ENCODE results near the gene ETFB.

ETFB gene

DNA sequence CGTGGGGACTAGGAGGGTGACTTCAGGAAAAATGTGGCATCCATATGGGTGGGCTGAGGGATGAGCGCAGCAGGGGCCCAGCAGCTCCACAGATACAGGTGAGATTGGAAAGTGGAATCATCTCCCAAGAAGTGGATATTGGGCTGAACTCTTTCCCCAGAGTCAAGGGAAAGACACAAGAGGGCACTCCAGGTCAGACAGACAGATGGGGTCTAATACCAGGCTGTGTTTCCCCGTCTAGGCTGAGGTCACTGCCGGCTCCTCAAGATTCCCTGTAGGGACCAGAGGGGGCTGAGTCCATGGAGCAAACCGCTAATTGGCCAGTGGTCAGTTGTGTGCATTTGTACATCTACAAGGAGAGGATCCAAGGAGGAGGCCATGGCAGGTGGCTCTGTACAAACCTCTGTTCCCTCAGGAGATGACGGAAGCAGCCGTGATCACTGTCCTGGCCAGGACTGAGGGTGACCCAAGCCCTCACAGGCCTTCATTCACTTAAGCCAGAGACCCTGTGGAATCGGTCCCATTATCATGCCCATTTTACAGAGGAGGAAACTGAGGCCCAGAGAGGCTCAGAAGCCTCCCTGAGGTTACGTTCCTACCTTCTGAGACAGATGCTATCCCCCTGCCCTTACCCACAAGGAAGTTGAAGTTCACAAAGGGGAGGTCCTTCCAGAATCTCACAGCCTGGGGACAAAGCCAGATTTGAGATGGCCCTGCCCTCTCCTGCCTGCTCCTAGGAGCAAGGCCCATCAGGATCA lies 69.7 kb downstream of the ETFB start:
- DNase-seq (ENCODE audit: low read depth in 2 of 3, low spot score in 2 of 3), result no peak

DNA sequence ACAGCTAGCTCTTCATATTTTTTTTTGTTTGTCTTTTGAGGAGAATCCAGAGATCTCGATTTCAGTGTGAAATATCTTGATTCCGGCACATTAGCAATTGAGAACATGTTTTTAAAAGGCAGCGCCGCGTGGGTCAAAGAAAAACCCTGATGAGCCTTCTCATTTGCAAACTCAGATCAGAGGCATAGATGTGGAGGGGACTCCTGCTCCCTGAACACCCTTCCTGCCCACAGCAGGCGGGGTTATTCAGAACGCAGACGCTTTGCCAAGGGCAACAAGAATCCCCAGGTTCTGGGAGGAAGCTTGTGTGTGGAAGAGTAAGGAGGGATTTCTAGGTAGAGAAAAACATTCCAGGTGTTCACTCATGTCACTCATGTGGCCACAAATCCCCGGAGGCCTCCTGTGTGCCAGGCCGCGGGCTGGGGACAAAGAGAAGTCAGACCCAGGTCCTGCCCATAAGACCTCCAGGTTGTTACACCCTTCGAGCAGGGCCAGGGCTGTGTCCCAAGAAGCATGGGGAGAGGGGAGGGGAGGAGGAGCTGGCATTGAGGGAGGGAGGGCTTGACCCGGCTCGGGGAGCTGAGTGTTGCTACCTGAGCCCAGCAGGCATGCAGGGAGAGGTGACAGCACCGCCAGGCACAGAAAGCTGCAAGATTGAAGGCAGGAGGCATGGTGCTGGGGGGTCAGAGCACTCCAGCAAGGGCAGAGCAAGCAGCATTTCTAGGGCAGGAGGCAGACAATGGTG lies 70.6 kb downstream of the ETFB start:
- DNase-seq (ENCODE audit: low read depth in 2 of 3, low spot score in 2 of 3), result no peak

Data from activated CD8-positive, alpha-beta memory T cell treated with anti-CD3 and anti-CD28 coated beads for 48 hours (primary cell).